Measurements from ENCODE around the gene RXRA. TPM values are rescaled to one million over a fixed set of nuclear protein-coding genes. Genes with fewer than 3 reads are reported as not detected.

RXRA gene
- total and polyA plus RNA-seq, 10 of the 15 experiments (the other 5 are each of a cell fraction or from before 2014, with no cell fraction given) = 0.89 to 36.8 (median 11.1) TPM

GRCh38 chr9:134472256-134472655, 146.0 kb downstream of the RXRA start:
- in situ Hi-C loops (cut with MboI) = no loop called here
- SMC1A ChIA-PET (ENCODE audit: uncharacterized antibody, unreplicated experiment) = no interaction called here
- BruUV-seq (replicated peaks) = no TSS peak
- Histone ChIP-seq H3K9me3 (replicated peaks; ENCODE audit: control insufficient read depth, insufficient read depth, low read length) (no peaks in the 10 kb centered on the region; the same call in 2 of the 3 replicates), H3K4me2 (ENCODE audit: control insufficient read depth, insufficient read depth) (no peak overlapping the region), H3K79me2 (ENCODE audit: control insufficient read depth, insufficient read depth, low read length) (no peaks in the 10 kb centered on the region), H3K9ac (ENCODE audit: control insufficient read depth, insufficient read depth, low read length) (no peak overlapping the region), H3K4me1 (ENCODE audit: control insufficient read depth, insufficient read depth, low read length) (no peaks in the 10 kb centered on the region), H3K27me3 (replicated peaks in 1 of 2; ENCODE audit: control insufficient read depth in 2 of 2, insufficient read depth in 2 of 2, low read length in 1 of 2) (no peaks in the 10 kb centered on the region), H3K36me3 (ENCODE audit: control insufficient read depth in 2 of 2, insufficient read depth in 2 of 2, low read length in 1 of 2) (no peaks in the 10 kb centered on the region), H2AFZ (ENCODE audit: control insufficient read depth, low read depth, low read length) (no peak overlapping the region), H4K20me1 (ENCODE audit: control insufficient read depth, insufficient read depth) (no peaks in the 10 kb centered on the region), H3K4me3 (no peak overlapping the region), H3K27ac (ENCODE audit: control insufficient read depth, insufficient read depth) (no peak overlapping the region)
- POLR2A ChIA-PET = no interaction called here
- no peak for DNase-seq (ENCODE audit: low read depth, low spot score)
- no peak for FAIRE-seq
- WGBS (ENCODE audit: insufficient coverage, insufficient replicate concordance, low lambda C conversion rate, missing lambda C conversion rate) = 33% methylated on average over 6 of the region's 6 CpGs
- CTCF ChIA-PET = no interaction called here
- no peak for ATAC-seq
- no peak for TF ChIP-seq IRF4 (IDR thresholded peaks at IDR 0.05; ENCODE audit: low read depth, low read length)
- TF ChIP-seq CREM (IDR thresholded peaks at IDR 0.05; ENCODE audit: low read depth) = no peak
- no peak for TF ChIP-seq RCOR1 (conservative IDR thresholded peaks at IDR 0.05; ENCODE audit: low read depth, low read length)
- TF ChIP-seq SREBF2 (IDR thresholded peaks at IDR 0.05; ENCODE audit: low read length) = no peak
- TF ChIP-seq KAT2A (conservative IDR thresholded peaks at IDR 0.05; ENCODE audit: control insufficient read depth, low read depth, low read length) = no peak
- no peak for TF ChIP-seq CBX3 (IDR thresholded peaks at IDR 0.05; ENCODE audit: borderline replicate concordance, low read depth)
- no peak for TF ChIP-seq NRF1 (conservative IDR thresholded peaks at IDR 0.05; ENCODE audit: low read depth, low read length)
- no peak for TF ChIP-seq MTA2 (IDR thresholded peaks at IDR 0.05; ENCODE audit: low read depth)
- no peak for TF ChIP-seq PBX3 (IDR thresholded peaks at IDR 0.05; ENCODE audit: insufficient replicate concordance, low read depth, low read length)
- no peak for TF ChIP-seq SMAD5 (IDR thresholded peaks at IDR 0.05; ENCODE audit: low read depth)
- no peak for TF ChIP-seq CBFB (IDR thresholded peaks at IDR 0.05; ENCODE audit: low read depth)
- no peak for TF ChIP-seq ZNF24 (IDR thresholded peaks at IDR 0.05)
- TF ChIP-seq ZBED1 (IDR thresholded peaks at IDR 0.05; ENCODE audit: borderline replicate concordance) = no peak
- TF ChIP-seq EGR1 (IDR thresholded peaks at IDR 0.05; ENCODE audit: borderline replicate concordance in 1 of 2, low read depth in 2 of 2, low read length in 2 of 2) = no peak
- TF ChIP-seq BCLAF1 (IDR thresholded peaks at IDR 0.05) = no peak
- no peak for TF ChIP-seq BMI1 (IDR thresholded peaks at IDR 0.05; ENCODE audit: borderline replicate concordance)
- no peak for TF ChIP-seq NFYB (IDR thresholded peaks at IDR 0.05; ENCODE audit: insufficient read depth, low read depth, low read length)
- TF ChIP-seq, protein P1, sequence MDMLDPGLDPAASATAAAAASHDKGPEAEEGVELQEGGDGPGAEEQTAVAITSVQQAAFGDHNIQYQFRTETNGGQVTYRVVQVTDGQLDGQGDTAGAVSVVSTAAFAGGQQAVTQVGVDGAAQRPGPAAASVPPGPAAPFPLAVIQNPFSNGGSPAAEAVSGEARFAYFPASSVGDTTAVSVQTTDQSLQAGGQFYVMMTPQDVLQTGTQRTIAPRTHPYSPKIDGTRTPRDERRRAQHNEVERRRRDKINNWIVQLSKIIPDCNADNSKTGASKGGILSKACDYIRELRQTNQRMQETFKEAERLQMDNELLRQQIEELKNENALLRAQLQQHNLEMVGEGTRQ (IDR thresholded peaks at IDR 0.05; ENCODE audit: borderline replicate concordance, low read depth, low read length) = no peak
- intact Hi-C loops (cut with micrococcal nuclease; ENCODE audit: unreplicated experiment) = no loop called here
- RAD21 ChIA-PET (ENCODE audit: unreplicated experiment) = no interaction called here

Measured in GM12878 (cell line).